Mucosa of descending colon (tissue), 3 donors: ENCODE data around the gene DST. TPM values are rescaled to one million over a fixed set of nuclear protein-coding genes. Genes with fewer than 3 reads are reported as not detected.

Source experiments
- ATAC-seq: fragments of 200-7000 bp; cut with Tn5 transposase; one replicate; pipeline ENCODE4 v1.9.1; 2020; ENCODE audit warnings: mild to moderate bottlenecking, moderate library complexity
- DNase-seq, 3 donors: peaks; one replicate each; pipeline ENCODE4 v3.0.0-alpha.2; 2020
- H3K36me3 ChIP-seq: fragments of 200-600 bp; one replicate; pipeline ENCODE4 v1.8.0; 2021; ENCODE audit warnings: low read depth, mild to moderate bottlenecking
- H3K4me1 ChIP-seq: fragments of 200-600 bp; one replicate; pipeline ENCODE4 v1.8.0; 2021; ENCODE audit warnings: low read depth, mild to moderate bottlenecking
- H3K4me3 ChIP-seq: fragments of 200-600 bp; one replicate; pipeline ENCODE4 v1.8.0; 2021; ENCODE audit warnings: mild to moderate bottlenecking
- H3K9me3 ChIP-seq: fragments of 200-600 bp; one replicate; pipeline ENCODE4 v1.8.0; 2021; ENCODE audit warnings: mild to moderate bottlenecking
- intact Hi-C, 2 donors: fragments of 100-400 bp; cut with DNase I in 1 of 2; cut with micrococcal nuclease in 1 of 2; formaldehyde crosslinking; loops; one replicate each; pipeline versions ENCODE4 v1.11.0 to v1.11.1; 2022; cut with DNase I, micrococcal nuclease
- total RNA-seq, 3 donors: library from RNA; stranded (reverse); fragmentation: NEBNext Ultra II Directional in 2 of 3; extraction: Animal tissue kit (Norgen Biotek cat#: 25700) in 2 of 3; gene quantifications; one replicate each; pipeline versions ENCODE4 v1.2.1 to v1.2.4, GENCODE V29; 2021 to 2023
- TF ChIP-seq, protein P1 (sequence below): fragments of 200-600 bp; IDR thresholded peaks from one replicate; pipeline ENCODE4 v1.8.0; 2022; ENCODE audit warnings: antibody characterized with exemption, mild to moderate bottlenecking
- donor health status: DM: no; HTN: no; CAD: no; lungs with moderate emphysema.
- donor health status: DM: no; HTN: no; CAD: no.
- donor health status: DM: no; HTN: yes; CAD: no.

Gene DST
- total RNA-seq, 3 donors from 2014 or later, result 208 to 580 (median 356) TPM

DNA sequence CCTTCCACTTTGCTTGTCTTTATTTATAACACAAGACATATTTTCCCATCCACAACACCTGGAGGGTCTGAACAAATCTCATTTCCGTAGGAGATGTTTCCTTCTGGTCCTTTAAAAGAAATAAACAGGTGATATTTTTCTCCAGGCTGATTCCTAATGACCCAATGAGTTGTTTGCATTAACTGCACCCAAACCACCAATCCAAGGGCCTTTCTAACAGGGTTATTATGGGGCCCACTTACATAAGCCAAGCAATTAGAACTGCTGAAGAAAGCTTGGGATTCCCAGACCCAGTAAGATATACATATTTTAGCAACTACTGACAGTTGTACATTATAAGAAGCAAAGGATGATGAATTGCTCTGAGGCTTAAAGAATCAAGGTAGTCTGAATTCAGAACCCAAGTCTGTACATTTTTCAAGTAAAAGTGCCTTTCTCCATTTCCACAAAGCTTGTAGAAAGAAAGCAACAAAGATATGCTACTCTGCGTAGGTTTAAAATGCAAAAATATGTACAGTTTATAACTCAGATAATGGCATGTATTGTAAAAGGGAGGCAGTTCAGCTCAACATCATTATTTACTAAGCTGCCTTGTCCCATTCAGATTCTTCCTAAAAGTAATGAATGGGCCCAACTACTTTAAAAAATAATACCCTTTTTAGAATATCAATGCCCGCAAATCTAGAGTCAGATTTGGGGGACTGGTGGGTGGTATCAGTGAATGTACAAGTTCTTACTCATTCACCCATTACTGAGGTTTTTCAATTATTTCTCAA is 120.0 kb downstream of the DST start:
- Histone ChIP-seq H3K4me3 (no peak overlapping the region), H3K36me3 (no peaks in the 10 kb centered on the region), H3K9me3 (no peaks in the 10 kb centered on the region), H3K4me1 (no peaks in the 10 kb centered on the region)
- intact Hi-C loops, result no loop called here
- no peak for DNase-seq
- no peak for ATAC-seq
- TF ChIP-seq, protein P1, sequence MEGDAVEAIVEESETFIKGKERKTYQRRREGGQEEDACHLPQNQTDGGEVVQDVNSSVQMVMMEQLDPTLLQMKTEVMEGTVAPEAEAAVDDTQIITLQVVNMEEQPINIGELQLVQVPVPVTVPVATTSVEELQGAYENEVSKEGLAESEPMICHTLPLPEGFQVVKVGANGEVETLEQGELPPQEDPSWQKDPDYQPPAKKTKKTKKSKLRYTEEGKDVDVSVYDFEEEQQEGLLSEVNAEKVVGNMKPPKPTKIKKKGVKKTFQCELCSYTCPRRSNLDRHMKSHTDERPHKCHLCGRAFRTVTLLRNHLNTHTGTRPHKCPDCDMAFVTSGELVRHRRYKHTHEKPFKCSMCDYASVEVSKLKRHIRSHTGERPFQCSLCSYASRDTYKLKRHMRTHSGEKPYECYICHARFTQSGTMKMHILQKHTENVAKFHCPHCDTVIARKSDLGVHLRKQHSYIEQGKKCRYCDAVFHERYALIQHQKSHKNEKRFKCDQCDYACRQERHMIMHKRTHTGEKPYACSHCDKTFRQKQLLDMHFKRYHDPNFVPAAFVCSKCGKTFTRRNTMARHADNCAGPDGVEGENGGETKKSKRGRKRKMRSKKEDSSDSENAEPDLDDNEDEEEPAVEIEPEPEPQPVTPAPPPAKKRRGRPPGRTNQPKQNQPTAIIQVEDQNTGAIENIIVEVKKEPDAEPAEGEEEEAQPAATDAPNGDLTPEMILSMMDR, result no peak

GRCh38 chr6:56521976-56522375 is 120.7 kb downstream of the DST start:
- DNase-seq, result no peak
- ATAC-seq, result no peak
- no peaks in the 10 kb centered on the region for H3K9me3 ChIP-seq
- no peaks in the 10 kb centered on the region for H3K36me3 ChIP-seq
- no peaks in the 10 kb centered on the region for H3K4me1 ChIP-seq
- H3K4me3 ChIP-seq, result no peak overlapping the region
- TF ChIP-seq, protein P1, result no peak
- intact Hi-C loops, result no loop called here

GRCh38 chr6:56521454-56521853 is 121.2 kb downstream of the DST start:
- Histone ChIP-seq H3K36me3 (no peaks in the 10 kb centered on the region), H3K9me3 (no peaks in the 10 kb centered on the region), H3K4me3 (no peak overlapping the region), H3K4me1 (no peaks in the 10 kb centered on the region)
- TF ChIP-seq, protein P1, result no peak
- ATAC-seq (peak; percentile 61), DNase-seq (no peak)
- intact Hi-C loops, result no loop called here

- no peaks in the 10 kb centered on the region for H3K4me1 ChIP-seq
- intact Hi-C loops, result no loop called here
- TF ChIP-seq, protein P1, result no peak
- no peak for ATAC-seq
- no peak overlapping the region for H3K4me3 ChIP-seq
- no peak for DNase-seq
- H3K9me3 ChIP-seq, result no peaks in the 10 kb centered on the region
- H3K36me3 ChIP-seq, result no peaks in the 10 kb centered on the region
These were observed 122.5 kb downstream of the DST start for GRCh38 chr6:56520218-56520617.

- TF ChIP-seq, protein P1, result no peak
- no peaks in the 10 kb centered on the region for H3K36me3 ChIP-seq
- DNase-seq, result no peak
- intact Hi-C loops, result no loop called here
- H3K4me1 ChIP-seq, result no peaks in the 10 kb centered on the region
- H3K9me3 ChIP-seq, result no peaks in the 10 kb centered on the region
- no peak overlapping the region for H3K4me3 ChIP-seq
- peak; percentile 58 for ATAC-seq
These were observed 123.5 kb downstream of the DST start for GRCh38 chr6:56518995-56519767.
